ENCODE data around the gene TMBIM1.

The TMBIM1 gene

GRCh38 chr2:218235017-218235416, 57.3 kb downstream of the TMBIM1 start:
- no peak for DNase-seq (ENCODE audit: low read depth)
- H3K4me3 ChIP-seq (ENCODE audit: low read depth, low read length) = no peak overlapping the region

DNA sequence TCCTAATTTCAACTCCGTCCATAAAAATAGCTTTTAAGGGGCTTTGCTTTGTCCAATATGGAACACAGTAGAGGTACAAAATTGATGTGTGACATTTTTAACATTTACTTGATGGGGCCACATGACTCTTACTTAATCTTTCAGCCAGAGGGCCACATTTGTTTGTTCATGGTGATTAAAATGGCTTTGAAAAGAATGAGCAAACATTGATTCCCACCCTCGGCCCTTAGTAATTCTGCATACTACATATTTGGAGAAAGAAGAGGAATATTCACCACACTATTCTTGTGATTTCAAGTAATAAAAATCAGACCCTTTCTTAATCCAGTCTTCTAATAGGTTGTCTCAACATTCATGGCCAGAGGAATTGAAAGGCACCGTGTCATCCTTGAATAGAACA, 57.8 kb downstream of the TMBIM1 start:
- no peak overlapping the region for H3K4me3 ChIP-seq (ENCODE audit: low read depth, low read length)
- DNase-seq (ENCODE audit: low read depth) = no peak

DNA sequence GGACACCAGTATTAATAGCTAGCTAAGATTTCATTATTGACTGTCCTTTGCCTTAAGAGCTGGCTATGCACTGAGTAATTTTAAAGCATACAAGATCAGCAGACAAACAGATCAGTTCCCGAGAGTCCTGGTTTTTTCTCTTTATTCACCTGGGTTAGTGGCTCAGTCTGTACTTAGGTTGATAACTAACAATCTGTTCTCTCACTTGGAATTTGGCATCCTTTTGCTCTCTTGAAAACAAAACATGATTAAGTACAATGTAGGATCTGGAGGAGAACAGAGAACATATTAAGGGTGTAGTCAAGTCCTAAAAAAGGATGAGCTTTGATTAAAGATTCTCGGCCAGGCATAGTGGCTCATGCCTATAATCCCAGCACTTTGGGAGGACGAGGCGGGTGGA, 58.8 kb downstream of the TMBIM1 start:
- H3K4me3 ChIP-seq (ENCODE audit: low read depth, low read length) = no peak overlapping the region
- DNase-seq (ENCODE audit: low read depth) = no peak

DNA sequence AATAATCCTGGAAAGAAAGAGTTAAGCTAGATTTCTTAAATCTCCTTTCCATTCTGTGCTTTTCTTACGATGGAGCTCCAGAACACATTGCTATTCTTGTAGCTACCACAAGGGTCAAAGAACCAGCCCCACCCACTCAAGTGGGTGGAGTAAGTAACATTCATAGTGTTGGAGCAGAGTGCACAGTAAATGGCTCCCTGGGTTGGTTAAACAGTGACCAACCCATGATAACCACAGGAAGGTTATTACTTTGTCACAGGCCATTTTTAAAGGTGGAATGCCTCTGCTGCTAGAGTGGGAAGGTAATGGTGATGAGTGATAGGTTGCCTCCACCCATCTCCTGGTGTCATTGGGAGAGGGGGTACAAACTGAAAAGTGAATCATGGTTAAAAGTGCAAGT, 61.4 kb downstream of the TMBIM1 start:
- H3K4me3 ChIP-seq (ENCODE audit: low read depth, low read length) = no peak overlapping the region
- no peak for DNase-seq (ENCODE audit: low read depth)

DNA sequence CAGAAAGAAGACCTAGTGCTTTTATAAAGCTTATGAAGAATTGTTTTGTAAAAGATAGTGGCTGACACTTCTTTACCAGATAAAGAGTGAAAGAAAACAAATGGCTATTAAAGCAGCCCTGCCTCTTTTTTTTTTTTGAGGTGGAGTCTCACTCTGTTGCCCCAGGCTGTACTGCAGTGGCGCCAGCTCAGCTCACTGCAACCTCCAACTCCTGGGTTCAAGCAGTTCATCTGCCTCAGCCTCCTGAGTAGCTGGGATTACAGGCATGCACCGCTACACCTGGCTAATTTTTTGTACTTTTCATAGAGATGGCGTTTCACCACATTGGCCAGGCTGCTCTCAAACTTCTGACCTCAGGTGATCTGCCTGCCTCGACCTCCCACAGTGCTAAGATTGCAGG, 62.5 kb downstream of the TMBIM1 start:
- DNase-seq (ENCODE audit: low read depth) = no peak
- H3K4me3 ChIP-seq (ENCODE audit: low read depth, low read length) = no peak overlapping the region

DNA sequence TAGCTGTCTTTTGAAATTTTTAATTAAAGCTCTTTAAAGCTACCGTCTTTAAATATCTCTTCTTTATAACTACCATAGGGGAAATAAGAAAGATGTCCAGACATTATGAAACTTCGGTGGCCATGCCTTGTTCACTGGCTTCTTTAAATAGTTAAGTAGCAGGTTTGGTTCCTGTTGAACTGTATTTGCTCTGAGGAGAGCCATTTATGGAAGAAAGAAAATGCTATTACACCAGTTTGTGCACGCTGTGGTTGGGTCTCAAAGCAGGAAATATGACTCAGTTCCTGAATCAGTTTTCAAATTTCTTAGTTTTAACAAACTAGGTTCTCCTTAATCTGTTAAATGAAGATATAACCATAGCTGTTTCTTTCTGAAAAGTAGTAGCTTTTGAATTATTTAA, 63.1 kb downstream of the TMBIM1 start:
- DNase-seq (ENCODE audit: low read depth) = peak; percentile 54
- no peak overlapping the region for H3K4me3 ChIP-seq (ENCODE audit: low read depth, low read length)

GRCh38 chr2:218228366-218229090, 63.8 kb downstream of the TMBIM1 start:
- no peak for DNase-seq (ENCODE audit: low read depth)
- no peak overlapping the region for H3K4me3 ChIP-seq (ENCODE audit: low read depth, low read length)

GRCh38 chr2:218226903-218227302, 65.4 kb downstream of the TMBIM1 start:
- DNase-seq (ENCODE audit: low read depth) = no peak
- H3K4me3 ChIP-seq (ENCODE audit: low read depth, low read length) = no peak overlapping the region

Measured in skeletal muscle cell (primary cell).